GM18909 (cell line): ENCODE data around the gene AATF.

ENCODE experiments used
- ATAC-seq: cut with Tn5 transposase; IDR thresholded peaks from one replicate; pipeline ENCODE4 v1.9.1; 2021; ENCODE audit warnings: mild to moderate bottlenecking; ENCODE audit not compliant: unreplicated experiment, poor library complexity

Gene AATF

DNA sequence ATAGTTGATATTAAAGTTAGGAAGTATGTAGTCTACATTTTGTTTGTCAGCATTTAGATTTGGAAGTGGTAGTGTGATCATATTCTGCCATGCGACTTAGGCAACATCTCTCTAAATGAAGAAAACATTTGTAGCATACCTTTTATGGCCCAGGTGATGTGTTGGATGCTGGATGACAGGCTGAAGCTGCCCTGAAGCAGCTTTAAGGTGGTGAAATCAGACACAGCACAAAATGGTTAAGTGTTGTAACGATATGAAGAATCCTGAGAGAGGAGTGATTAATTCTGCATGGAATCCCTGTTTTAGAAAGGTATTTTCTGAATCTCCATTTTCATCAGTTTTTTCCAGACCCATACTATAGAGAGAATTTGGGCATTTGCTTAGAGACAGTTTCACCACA, 28.3 kb downstream of the AATF start:
- no peak for ATAC-seq

DNA sequence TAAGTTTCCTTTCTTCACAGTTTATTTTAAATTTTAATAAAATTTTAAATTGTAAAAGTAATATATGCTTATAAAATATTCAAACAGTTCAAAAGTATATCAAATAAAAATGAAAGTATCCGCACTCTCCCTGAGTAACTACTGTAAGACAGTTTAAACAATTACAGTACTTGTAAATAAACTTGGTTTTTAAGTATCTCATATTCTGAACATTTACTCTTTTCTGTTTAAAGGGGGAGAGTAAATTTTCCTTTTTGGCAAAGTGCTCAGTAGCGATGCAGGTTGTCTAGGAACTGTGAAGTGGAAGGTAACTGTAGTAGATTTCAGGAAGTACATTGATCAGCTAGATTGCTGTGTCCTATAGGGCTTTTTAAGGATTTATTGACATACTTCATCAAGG, 28.8 kb downstream of the AATF start:
- no peak for ATAC-seq

DNA sequence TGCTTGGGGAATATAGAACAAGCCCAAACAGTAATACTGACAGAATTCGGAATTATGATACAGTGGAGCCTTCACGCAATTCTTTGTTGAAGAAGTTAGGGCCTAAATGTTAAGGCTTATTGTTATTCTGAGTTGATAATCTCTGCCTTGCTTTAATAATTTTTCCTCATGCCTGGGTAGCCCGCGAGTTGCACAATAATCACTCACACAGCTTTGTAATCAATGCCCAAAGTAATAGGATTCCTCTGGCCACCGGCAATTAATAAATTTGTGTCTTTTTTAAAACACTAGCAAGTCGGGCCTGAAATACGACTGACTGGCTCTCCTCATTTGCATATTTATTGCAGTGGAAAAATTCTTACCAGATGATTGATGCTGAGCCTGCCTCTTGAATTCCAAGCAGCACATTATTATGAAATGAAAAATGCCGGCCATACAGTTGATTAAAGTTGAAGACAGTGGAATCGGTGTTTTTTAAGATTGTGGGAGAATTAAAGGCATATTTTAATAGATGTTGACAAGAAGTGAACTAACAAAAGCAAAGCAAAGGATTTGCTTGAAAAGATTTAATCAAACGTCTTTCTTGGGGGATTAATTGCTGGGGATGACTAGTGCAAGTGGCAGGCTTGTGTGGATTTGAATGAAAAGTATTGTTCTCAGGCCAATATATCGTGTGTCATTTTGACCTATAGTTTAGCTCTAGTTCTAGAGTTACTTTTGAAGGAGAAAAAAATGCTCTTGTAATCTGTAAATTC, 30.2 kb downstream of the AATF start:
- ATAC-seq = no peak

DNA sequence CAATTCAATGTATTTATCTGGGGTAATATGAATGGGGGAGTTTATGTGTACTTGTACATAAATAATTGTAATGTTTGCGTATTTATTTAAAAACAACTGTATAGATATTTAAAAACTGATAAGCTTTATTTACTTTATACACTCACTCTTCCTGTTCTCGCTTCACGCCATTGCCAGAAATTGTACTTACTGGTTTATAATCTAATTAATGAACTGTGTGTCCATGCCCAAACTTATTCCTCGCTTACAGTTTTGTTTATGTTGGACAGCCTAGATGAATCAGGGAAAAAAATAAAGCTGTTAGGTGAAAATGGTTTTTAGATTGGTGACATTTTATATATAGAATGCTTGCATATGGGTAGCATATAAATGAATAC, 30.8 kb downstream of the AATF start:
- no peak for ATAC-seq

DNA sequence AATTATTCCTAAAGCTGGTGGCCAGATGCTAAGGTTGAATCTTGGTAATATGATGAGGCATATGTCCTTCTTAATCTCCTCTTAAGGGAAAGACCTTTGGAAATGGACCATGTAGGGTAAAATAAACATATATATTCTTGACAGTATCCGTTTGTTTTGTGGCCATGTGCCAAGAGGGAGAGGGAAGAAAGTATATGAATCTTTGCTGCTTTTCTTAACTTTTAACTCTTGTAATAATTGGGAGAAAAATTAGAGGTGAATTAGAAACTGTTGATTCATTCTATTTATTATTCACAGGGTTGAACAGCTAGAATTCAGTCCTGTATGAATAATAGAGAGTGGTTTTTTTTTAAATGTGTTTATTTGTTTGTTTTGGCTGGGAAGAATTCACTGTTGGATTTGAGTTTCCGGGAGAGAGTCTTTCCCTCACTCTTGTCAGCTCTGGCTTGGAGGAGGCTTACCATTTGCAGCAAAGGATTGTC, 31.6 kb downstream of the AATF start:
- no peak for ATAC-seq

DNA sequence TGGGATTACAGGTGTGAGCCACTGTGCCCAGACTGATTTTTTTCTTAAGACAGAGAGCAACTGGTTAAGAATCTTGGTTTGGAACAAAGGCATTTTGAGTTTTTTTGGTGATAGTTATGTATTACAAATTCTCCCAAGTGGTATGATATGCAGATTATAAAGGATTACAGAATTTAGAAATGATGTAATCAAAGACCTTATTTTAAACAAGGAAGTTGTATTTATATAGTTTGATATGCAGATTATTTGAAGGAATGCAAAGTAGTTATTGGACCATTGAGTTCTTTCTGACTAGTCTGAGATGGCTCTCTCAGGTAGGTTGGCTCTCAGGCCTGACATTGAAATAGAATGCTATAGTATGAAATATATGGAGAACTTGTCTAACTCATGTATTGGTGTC, 34.9 kb downstream of the AATF start:
- ATAC-seq = no peak

DNA sequence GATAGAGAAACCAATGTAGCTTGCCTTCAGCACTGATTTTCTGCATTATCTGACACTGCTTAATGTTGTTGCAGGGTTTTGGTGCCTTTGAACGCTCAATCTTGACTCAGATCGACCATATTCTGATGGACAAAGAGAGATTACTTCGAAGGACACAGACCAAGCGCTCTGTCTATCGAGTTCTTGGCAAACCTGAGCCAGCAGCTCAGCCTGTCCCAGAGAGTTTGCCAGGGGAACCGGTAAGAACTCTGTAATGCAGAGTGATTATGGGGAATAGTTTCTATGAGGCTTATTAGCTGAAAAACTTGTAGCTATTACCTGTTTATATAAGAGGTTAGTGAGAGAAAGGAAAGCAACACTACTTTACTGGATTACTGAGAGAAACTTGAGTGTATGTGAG, 40.4 kb downstream of the AATF start:
- ATAC-seq = no peak

DNA sequence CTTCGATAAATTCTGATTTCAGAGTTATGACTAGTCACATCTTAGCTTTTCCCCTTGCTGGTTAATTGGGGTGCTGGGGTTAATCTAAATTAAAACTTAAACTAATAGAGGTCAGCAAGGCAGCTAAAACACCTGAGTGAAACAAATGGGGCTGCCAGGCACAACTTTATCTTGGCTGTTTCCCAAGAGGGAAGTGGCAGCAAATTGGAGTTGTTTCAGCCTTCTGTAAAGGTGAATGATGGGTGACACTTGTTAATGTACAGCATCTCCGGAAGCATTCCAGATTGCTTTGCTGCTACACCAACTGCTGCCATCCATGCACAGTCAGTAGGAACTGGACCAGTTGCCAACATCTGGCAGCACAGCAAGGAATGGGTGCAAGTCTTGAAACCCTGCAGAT, 43.9 kb downstream of the AATF start:
- ATAC-seq = no peak

DNA sequence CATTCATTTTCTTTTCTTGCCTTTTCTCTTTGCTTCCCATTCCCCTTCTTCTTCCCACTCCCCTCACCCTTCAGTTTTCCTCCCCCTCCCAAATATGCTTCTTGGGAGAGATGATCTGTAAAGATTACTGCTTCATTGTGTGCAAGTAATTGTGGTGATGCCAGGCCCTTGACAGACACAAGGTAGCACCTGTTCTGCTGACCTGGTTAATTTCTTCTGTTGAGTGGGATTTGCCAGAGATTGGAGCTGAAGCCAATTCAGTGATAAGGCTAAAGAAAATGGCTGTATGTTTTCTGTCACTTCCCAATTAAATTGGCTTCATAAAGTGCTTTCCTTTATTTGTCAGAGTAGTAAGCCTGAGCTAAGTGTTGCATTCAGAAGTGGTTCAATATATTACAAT, 44.5 kb downstream of the AATF start:
- no peak for ATAC-seq

DNA sequence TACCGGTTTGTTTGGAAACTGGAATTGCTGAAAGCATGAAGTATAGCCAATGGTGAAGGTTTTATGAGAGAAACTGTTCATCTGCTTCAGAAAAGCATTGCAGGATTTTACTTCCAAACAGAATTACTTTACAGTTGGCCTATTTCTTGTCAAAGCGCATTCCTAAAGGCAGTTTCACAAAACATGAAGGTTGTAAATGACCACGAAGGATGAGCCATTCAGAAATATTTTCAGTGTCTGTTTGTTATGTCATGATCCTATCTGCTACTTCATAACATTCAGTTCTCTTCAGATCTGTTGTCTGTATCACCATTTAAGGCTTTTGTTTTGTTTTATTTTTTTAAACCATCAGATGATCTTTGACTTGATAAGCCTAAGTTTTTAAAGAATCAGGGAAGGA, 45.7 kb downstream of the AATF start:
- ATAC-seq = no peak

DNA sequence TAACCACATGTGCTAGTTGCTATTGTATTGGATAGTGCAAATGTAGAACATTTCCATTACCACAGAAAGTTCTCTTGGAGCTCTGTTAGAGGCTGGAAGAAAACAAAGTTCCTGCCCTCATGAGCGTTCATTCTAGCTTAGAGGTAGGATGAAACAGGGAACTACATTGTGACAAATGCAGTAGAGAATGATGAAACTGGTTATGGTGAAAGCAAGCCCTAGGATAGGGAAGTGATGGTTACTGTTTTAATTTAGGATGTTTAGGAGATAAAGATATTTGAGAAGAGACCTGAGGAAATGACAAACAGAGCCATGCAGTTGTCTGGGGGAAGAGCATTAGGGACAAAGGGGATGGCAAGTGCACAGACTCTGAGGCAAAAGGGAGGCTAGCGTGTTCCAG, 50.7 kb downstream of the AATF start:
- no peak for ATAC-seq

DNA sequence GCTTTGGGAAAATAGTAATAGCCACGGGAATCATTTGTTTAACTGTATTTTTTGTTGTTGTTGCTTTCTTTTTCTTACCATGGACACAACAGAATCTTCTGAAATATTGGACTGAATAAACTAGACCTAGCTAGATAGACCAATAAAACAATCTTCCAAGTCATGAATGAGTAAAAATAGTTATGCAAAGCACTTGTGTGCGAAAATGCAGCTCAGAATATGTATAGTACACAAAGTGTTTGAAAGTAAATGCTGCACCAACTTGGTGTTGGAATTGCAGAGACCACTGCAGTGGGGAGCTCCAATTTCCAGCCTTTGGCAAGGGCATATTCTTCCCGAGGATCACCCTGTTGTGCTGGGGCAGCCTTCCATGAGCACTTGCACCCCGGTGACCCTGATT, 68.0 kb downstream of the AATF start:
- ATAC-seq = no peak

DNA sequence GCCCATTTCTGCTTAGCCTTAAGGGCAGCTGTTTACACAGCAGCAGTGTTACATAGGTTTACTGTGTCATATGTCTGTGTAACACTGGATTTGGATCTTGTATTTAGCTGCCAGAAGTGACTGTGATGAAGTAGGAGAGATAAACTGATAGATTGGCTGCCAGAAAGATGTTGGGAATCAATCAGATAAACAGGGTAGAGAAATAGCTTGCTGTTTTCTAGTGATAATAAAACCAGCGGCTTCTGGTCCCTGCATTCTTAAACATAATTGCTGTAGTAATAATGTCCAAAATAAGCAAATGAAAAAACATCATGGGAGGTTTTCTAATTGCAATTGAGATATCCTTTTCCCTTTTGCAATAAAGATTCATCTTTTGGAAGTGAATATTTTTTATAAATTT, 68.7 kb downstream of the AATF start:
- no peak for ATAC-seq

DNA sequence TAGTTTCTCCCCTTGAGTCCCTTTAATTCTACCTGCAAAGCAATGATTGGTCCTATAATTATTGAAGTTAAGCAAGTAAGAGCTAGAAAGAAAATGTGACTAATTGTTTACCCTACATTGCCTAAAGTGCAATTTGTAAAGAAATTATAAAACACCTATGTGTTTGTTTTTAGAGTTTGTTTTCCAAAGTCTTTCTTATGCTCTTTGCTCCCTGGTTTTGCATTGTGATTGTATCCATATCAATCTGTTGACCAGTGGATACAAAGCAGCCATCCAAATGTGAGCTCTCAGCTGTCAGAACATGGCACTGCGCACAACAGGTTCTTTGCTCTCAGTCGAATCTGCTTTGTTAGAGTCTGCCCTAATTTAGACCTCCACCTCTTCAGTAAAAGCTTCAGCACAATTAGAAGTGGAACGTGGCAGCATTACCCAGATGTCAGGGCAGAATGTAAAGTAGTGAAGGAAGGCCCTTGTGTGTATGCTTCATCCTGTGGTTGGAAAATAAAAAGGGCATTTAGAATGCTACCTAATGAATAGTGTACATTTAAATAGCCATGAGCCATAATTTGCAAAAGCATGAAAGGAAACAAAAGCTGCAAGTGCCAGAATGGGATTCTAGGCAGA, 70.5 kb downstream of the AATF start:
- ATAC-seq = no peak

DNA sequence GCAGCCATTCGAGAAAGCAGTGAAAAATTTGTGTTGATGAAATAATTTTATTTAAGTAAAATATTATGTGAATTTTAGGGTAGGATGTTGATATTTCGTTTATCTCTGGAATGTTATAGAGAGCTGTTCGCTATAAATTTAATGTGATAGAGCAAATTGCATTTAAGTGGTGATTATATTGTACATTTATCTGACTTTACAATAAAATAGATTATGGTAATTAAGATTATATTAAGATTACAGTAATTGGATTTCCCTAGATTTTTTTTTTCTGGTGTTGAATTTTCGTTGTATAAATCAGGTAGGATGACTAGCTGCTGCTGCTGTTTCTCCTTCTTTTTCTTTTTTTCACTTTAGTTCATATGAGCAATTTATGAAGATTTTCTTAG, 71.0 kb downstream of the AATF start:
- ATAC-seq = no peak

DNA sequence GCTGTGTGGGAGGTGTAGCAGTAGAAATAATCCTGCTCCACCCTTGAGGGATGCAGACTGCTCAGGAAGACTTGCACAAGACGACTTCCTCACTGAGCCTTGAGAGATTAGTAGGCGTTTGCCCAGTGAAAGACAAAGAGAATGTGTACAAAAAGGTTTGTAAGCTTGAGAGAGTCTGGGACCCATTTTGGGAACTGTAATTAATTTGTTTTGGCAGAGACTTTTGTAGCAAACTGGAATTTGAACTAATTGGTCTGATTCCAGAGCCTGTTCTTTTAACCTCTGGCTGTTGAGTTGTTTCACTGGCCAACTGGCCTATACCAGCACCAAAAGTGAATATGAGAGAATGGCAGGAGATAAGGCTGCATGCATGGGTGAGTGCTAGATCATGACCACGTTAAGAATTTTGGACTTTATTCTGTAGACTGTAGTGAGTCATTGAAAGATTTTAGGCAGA, 75.5 kb downstream of the AATF start:
- ATAC-seq = no peak

DNA sequence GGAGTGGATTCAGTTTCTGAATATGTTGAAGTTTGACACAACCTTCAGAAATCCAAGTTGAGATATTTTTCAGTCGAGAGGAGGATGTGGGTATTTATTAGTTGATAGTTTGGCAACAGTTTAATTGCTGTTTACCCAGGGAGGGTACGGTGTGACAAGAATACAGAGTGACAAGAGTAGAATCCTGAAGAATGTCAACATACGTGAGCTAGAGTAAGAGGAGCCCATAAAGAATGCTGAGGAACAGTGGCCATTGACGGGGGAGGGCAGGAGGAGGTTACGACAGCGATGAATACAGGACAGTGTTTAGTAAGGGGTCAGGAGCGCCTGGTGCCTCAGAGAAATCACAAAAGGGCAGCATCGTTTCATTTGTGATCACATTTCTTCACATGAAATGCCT, 76.5 kb downstream of the AATF start:
- no peak for ATAC-seq

DNA sequence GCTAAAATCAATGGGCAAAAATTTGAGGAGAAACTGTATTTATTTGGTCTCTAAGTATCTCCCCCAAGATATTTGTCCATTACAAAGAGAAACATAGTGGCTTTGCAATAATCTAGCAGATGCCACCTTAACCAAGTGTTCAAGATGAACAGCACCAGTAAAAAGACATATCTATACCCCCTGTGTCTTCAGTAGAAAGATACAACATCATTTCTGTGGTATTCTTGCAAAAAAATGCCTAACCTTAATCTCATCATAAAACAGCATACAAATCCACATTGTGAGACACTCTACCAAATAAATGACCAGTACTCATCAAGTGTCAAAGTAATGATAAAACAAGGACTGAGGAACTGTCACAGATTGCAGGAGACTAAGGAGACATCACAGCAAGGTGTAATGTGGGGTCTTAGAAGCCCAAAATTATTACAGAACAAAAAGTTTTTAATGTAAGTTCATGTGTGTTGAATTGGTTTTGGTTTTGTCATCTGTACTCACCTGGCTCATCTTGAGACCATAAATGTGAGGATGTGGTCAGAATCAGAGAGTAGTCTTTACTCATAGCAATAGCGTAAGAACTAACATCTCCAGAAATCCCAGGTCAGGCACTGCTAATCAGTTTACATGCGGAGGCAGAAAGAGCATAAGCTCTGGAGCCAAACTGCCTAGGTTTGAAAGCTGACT, 77.2 kb downstream of the AATF start:
- ATAC-seq = peak; percentile 63

DNA sequence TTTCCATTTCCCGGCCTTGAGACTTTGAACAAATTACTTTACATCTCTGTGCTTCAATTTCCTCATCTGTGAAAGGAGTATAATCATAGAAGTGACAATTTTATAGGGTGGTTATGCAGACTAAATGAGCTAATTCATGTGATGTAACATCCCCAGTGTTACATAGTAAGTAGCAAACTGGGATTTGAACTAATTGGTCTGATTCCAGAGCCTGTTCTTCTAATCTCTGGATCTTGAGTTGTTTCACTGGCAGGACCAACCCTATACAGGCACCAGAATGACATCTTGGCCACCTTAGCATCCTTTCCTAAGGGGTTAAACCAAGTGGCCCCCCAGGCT, 77.7 kb downstream of the AATF start:
- ATAC-seq = peak; percentile 4

DNA sequence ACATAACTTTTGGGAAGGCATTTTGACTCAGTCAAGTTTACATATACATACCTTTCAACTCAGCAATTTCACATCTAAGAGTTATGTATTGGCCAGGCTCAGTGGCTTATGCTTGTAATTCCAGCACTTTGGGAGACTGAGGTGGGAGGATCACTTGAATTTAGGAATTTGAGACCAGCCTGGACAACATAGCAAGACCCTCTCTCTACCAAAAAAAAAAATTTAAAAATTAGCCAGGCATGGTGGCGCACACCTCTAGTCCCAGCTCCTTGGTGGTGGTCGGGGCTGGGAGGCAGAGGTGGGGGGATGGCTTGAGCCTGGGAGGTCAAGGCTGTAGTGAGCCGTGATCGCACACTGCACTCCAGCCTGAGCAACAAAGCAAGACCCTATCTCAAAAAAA, 79.3 kb downstream of the AATF start:
- ATAC-seq = no peak

DNA sequence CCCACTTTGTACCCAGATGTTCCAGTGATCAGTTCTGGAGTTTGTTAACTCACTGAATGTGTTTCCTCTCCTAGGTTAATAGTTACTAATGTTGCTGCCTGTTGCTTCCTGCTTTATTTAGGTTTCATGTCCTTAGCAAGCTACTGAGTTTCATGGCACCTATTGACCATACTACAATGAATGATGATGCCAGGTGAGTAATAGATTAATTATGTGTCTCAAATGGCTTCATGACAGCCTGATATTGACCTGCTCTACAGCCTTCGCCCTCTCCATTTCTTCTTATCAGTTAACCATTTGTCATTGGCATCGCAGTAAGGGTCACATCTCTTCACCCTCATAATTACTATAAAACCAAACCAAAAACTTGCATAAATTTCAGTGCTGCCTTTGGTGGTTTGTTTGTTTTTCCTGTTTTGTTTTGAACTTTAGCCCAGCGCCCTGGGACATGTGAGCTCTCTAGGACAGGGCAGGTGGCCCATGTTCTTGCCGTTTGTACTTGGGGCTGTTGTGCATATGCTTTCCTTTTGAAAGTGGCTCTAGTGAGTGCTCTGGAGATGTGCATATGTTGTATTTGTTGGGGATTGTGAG, 82.8 kb downstream of the AATF start:
- no peak for ATAC-seq
